Trophoblast cell (in vitro differentiated cells and primary cell): ENCODE measurements around the gene KIF5C.
A peak's percentile ranks its signal among the peaks of the same experiment; 100 is the strongest.

ENCODE experiments used
- DNase-seq, 2 donors: peaks; one replicate each; pipeline ENCODE4 v3.0.0-alpha.2; 2016
- H2AFZ ChIP-seq: 2 replicates; pipeline ENCODE4 v1.6.1; 2013; ENCODE audit warnings: low read length, moderate library complexity, mild to moderate bottlenecking; ENCODE audit not compliant: insufficient read depth, poor library complexity
- H2AK5ac ChIP-seq: 2 replicates; pipeline ENCODE4 v1.6.1; 2013; ENCODE audit warnings: mild to moderate bottlenecking, low read length
- H2BK120ac ChIP-seq: 2 replicates; pipeline ENCODE4 v1.6.1; 2013; ENCODE audit warnings: low read length, mild to moderate bottlenecking, moderate library complexity; ENCODE audit not compliant: insufficient read depth, poor library complexity
- H2BK12ac ChIP-seq: 2 replicates; pipeline ENCODE4 v1.6.1; 2013; ENCODE audit warnings: mild to moderate bottlenecking, low read length, moderate library complexity
- H2BK5ac ChIP-seq: 2 replicates; pipeline ENCODE4 v1.6.1; 2013; ENCODE audit warnings: low read length, low read depth, moderate library complexity, mild to moderate bottlenecking; ENCODE audit not compliant: poor library complexity
- H3K14ac ChIP-seq: 2 replicates; pipeline ENCODE4 v1.6.1; 2013; ENCODE audit warnings: mild to moderate bottlenecking, low read length
- H3K18ac ChIP-seq: 2 replicates; pipeline ENCODE4 v1.6.1; 2013; ENCODE audit warnings: mild to moderate bottlenecking, low read length
- H3K23ac ChIP-seq: 2 replicates; pipeline ENCODE4 v1.6.1; 2013; ENCODE audit warnings: low read length
- H3K27ac ChIP-seq: 2 replicates; pipeline ENCODE4 v1.5.1; 2013; ENCODE audit warnings: low read depth, mild to moderate bottlenecking, inconsistent platforms, low read length, moderate library complexity
- H3K27me3 ChIP-seq: 2 replicates; pipeline ENCODE4 v1.6.1; 2013; ENCODE audit warnings: inconsistent platforms, mild to moderate bottlenecking, low read length, moderate library complexity; ENCODE audit not compliant: insufficient read depth
- H3K36me3 ChIP-seq, 2 experiments: 1 replicate in 1 of 2; 2 replicates in 1 of 2; pipeline ENCODE4 v1.6.1; 2013; ENCODE audit warnings: low read length in 2 of 2, mild to moderate bottlenecking in 2 of 2, moderate library complexity in 1 of 2; ENCODE audit not compliant: insufficient read depth in 2 of 2, control insufficient read depth in 1 of 2
- H3K4ac ChIP-seq: 2 replicates; pipeline ENCODE4 v1.6.1; 2013; ENCODE audit warnings: low read depth, mild to moderate bottlenecking, low read length, moderate library complexity
- H3K4me1 ChIP-seq, 2 experiments: 1 replicate in 1 of 2; 2 replicates in 1 of 2; pipeline ENCODE4 v1.6.1; 2013; ENCODE audit warnings: low read length in 2 of 2, mild to moderate bottlenecking in 2 of 2, moderate library complexity in 1 of 2; ENCODE audit not compliant: insufficient read depth in 2 of 2, control insufficient read depth in 1 of 2
- H3K4me2 ChIP-seq: 2 replicates; pipeline ENCODE4 v1.6.1; 2013; ENCODE audit warnings: inconsistent platforms, mild to moderate bottlenecking, low read length, moderate library complexity
- H3K4me3 ChIP-seq: 2 replicates; pipeline ENCODE4 v1.5.1; 2013; ENCODE audit warnings: mild to moderate bottlenecking, low read depth, low read length, inconsistent platforms
- H3K79me1 ChIP-seq: one replicate; pipeline ENCODE4 v1.6.1; 2013; ENCODE audit warnings: low read length
- H3K79me2 ChIP-seq: 2 replicates; pipeline ENCODE4 v1.6.1; 2013; ENCODE audit warnings: low read length, mild to moderate bottlenecking; ENCODE audit not compliant: control insufficient read depth, insufficient read depth, poor library complexity
- H3K9ac ChIP-seq: 2 replicates; pipeline ENCODE4 v1.6.1; 2013; ENCODE audit warnings: mild to moderate bottlenecking, low read length
- H3K9me3 ChIP-seq: 2 replicates; pipeline ENCODE4 v1.6.1; 2013; ENCODE audit warnings: low read depth, mild to moderate bottlenecking, control low read depth, inconsistent platforms, low read length; ENCODE audit not compliant: insufficient read depth
- H4K12ac ChIP-seq: 2 replicates; pipeline ENCODE4 v1.6.1; 2013; ENCODE audit warnings: low read depth, mild to moderate bottlenecking, low read length, moderate library complexity
- H4K8ac ChIP-seq: 2 replicates; pipeline ENCODE4 v1.6.1; 2013; ENCODE audit warnings: low read depth, mild to moderate bottlenecking, low read length, moderate library complexity
- H4K91ac ChIP-seq: one replicate; pipeline ENCODE4 v1.6.1; 2013; ENCODE audit warnings: low read depth, mild to moderate bottlenecking, low read length, moderate library complexity
- WGBS: extraction: QIAGEN DNeasy Blood & Tissue Kit; methylation state at CpG from one replicate; pipeline ENCODE4 v1.1.7; 2013; ENCODE audit warnings: missing lambda C conversion rate; ENCODE audit not compliant: insufficient read length, insufficient coverage; ENCODE audit errors: extremely low coverage; 5-methylcytosine and 5-hydroxymethylcytosine counted together

The KIF5C gene

DNA sequence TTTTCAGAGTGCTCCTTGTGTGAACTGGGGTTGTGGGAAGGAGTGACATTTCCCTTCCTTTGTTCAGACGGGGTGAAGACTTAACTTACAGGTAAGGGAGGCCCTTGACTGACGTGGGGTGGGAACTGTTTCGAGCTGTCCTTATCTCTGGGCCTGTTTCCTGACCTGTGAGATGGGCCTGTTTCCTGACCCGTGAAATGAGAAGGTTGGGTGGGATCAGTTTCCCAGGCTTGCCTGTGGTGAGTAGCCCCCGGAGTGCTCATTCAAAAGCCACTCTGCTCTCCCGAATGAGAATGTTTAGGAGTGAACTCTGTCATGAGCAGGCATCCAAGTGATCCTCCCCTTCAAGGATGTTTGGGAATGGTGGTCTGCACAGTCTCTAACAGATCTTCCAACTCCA, 159.4 kb downstream of the KIF5C start:
- DNase-seq, result no peak
- no peak overlapping the region for H2BK5ac ChIP-seq
- no peaks in the 10 kb centered on the region for H3K27me3 ChIP-seq
- H4K12ac ChIP-seq, result no peak overlapping the region
- H3K36me3 ChIP-seq, result no peaks in the 10 kb centered on the region
- no peak overlapping the region for H3K4me3 ChIP-seq
- H3K9ac ChIP-seq, result no peak overlapping the region
- H3K18ac ChIP-seq, result no peak overlapping the region
- peak overlapping the region; percentile 63 for H2BK12ac ChIP-seq
- H3K4ac ChIP-seq, result no peak overlapping the region
- H3K79me2 ChIP-seq, result peaks cover 8% of the 10 kb centered on the region
- H3K4me1 ChIP-seq, result peaks cover 8 to 16% of the 10 kb centered on the region in 2 experiments
- WGBS, result no CpG with 5 or more reads among the region's 6 CpGs
- no peak overlapping the region for H3K23ac ChIP-seq
- peak overlapping the region; percentile 37 for H4K91ac ChIP-seq
- no peak overlapping the region for H4K8ac ChIP-seq
- no peak overlapping the region for H3K4me2 ChIP-seq
- peaks cover 14% of the 10 kb centered on the region for H3K79me1 ChIP-seq
- no peak overlapping the region for H3K14ac ChIP-seq
- H2AFZ ChIP-seq, result no peak overlapping the region
- no peaks in the 10 kb centered on the region for H3K9me3 ChIP-seq
- no peak overlapping the region for H3K27ac ChIP-seq
- no peak overlapping the region for H2BK120ac ChIP-seq
- H2AK5ac ChIP-seq, result no peak overlapping the region

- Histone ChIP-seq H2BK120ac (no peak overlapping the region), H2BK12ac (peak overlapping the region; percentile 8), H2AK5ac (peak overlapping the region; percentile 13), H4K12ac (no peak overlapping the region), H3K79me2 (peaks cover 8% of the 10 kb centered on the region), H4K8ac (no peak overlapping the region), H3K27ac (no peak overlapping the region), H3K9me3 (no peaks in the 10 kb centered on the region), H3K9ac (no peak overlapping the region), H3K4me3 (peak overlapping the region; percentile 39), H3K79me1 (peaks cover 14% of the 10 kb centered on the region), H3K36me3 (no peaks in the 10 kb centered on the region), H3K4me2 (no peak overlapping the region), H2AFZ (no peak overlapping the region), H3K18ac (no peak overlapping the region), H3K23ac (no peak overlapping the region), H3K27me3 (no peaks in the 10 kb centered on the region), H3K4me1 (peaks cover 5 to 19% of the 10 kb centered on the region in 2 experiments), H3K4ac (no peak overlapping the region), H4K91ac (no peak overlapping the region), H2BK5ac (no peak overlapping the region), H3K14ac (no peak overlapping the region)
- WGBS, result no CpG with 5 or more reads among the region's 4 CpGs
- no peak for DNase-seq
These were observed 161.7 kb downstream of the KIF5C start for GRCh38 chr2:149036507-149037293.

DNA sequence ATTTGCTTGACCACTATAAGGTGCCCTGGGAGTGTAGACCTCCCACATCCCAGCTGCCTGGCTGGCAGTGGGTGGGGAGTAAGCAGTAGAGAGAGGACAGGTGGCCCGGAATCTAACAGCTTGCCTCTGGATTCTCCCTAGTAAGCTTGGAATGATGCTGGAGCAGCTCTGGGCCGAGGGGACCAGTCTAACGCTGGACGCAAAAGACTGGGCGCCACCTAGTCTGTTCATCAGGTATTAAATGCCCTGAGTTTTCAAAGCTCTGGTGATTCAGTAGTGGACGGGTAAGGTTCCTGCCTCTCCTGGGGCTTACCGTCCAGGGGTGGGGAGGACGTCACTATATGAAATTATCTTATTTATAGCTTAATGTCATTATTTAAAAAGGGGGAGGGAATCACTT, 162.8 kb downstream of the KIF5C start:
- Histone ChIP-seq H2BK12ac (peak overlapping the region; percentile 29), H2BK120ac (no peak overlapping the region), H3K36me3 (no peaks in the 10 kb centered on the region), H3K4me2 (peak overlapping the region; percentile 84), H3K79me2 (peaks cover 10% of the 10 kb centered on the region), H3K14ac (no peak overlapping the region), H3K4me3 (no peak overlapping the region), H4K8ac (no peak overlapping the region), H3K4ac (no peak overlapping the region), H2BK5ac (no peak overlapping the region), H3K23ac (no peak overlapping the region), H4K12ac (no peak overlapping the region), H3K9me3 (no peaks in the 10 kb centered on the region), H2AK5ac (no peak overlapping the region), H3K18ac (no peak overlapping the region), H3K27me3 (no peaks in the 10 kb centered on the region), H3K27ac (peak overlapping the region; percentile 5), H2AFZ (no peak overlapping the region), H3K4me1 (peaks cover 5 to 19% of the 10 kb centered on the region in 2 experiments), H3K9ac (no peak overlapping the region), H4K91ac (peak overlapping the region; percentile 98), H3K79me1 (peaks cover 14% of the 10 kb centered on the region)
- no peak for DNase-seq
- no CpG with 5 or more reads among the region's 8 CpGs for WGBS

- peak within 1 kb of the TSS; percentile 92 for H4K8ac ChIP-seq
- H3K4ac ChIP-seq, result peak within 1 kb of the TSS; percentile 98
- peak within 1 kb of the TSS; percentile 7 for H2AK5ac ChIP-seq
- H3K27ac ChIP-seq, result peak within 1 kb of the TSS; percentile 70
- H4K12ac ChIP-seq, result peak within 1 kb of the TSS; percentile 93
- H3K9ac ChIP-seq, result peak within 1 kb of the TSS; percentile 98
- peak within 1 kb of the TSS; percentile 25 for H3K23ac ChIP-seq
- H3K79me2 ChIP-seq, result peaks cover 10% of the 10 kb centered on the region
- peak within 1 kb of the TSS; percentile 90 for H2BK12ac ChIP-seq
- peak; percentile 51 to 75 for DNase-seq
- H2BK5ac ChIP-seq, result peak within 1 kb of the TSS; percentile 87
- H4K91ac ChIP-seq, result peak within 1 kb of the TSS; percentile 98
- H3K14ac ChIP-seq, result peak within 1 kb of the TSS; percentile 98
- H3K36me3 ChIP-seq, result no peaks in the 10 kb centered on the region
- peak within 1 kb of the TSS; percentile 84 for H3K4me2 ChIP-seq
- peak within 1 kb of the TSS; percentile 85 for H3K4me3 ChIP-seq
- no peaks in the 10 kb centered on the region for H3K9me3 ChIP-seq
- peak within 1 kb of the TSS; percentile 77 for H2AFZ ChIP-seq
- H3K79me1 ChIP-seq, result peaks cover 14% of the 10 kb centered on the region
- no CpG with 5 or more reads among the region's 85 CpGs for WGBS
- H2BK120ac ChIP-seq, result peak within 1 kb of the TSS; percentile 98
- H3K18ac ChIP-seq, result peak within 1 kb of the TSS; percentile 89
- H3K4me1 ChIP-seq, result peaks cover 5 to 18% of the 10 kb centered on the region in 2 experiments
- H3K27me3 ChIP-seq, result no peaks in the 10 kb centered on the region
These were observed 163.6 kb downstream of the KIF5C start, which contains the start of gene LYPD6B for GRCh38 chr2:149038442-149039212. Gene LYPD6B, plus strand, starts transcription at chr2:149038699. Its CDS starts 92,250 bp downstream, at chr2:149130949.
